Measurements from ENCODE around the gene KRTAP20-4.

The KRTAP20-4 gene

GRCh38 chr21:30620522-30620921 lies at the start of gene KRTAP20-4:
Gene KRTAP20-4, plus strand, starts transcription at chr21:30620627.
- no peak for DNase-seq

GRCh38 chr21:30577766-30578165 lies 42.7 kb upstream of the KRTAP20-4 start:
- no peak for DNase-seq

DNA sequence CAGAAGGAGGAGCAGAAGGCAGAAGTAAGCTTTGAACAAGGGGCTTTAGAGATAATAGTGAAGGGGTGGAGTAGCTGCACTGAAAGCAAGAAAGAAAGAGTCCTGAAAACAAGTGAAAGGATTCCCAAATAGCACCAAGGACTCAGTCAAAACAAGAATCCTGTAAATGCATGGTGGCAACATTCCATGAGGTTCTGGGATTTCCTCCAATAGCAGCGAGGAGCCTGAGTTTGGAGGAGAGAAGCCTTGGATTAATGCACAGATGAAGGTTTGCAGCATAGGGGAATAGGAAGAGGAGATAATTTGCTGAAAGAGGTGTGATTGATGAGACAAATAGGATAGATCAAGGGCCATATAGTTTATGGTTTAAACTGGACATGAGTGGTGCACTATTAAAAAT lies 41.1 kb upstream of the KRTAP20-4 start:
- no peak for DNase-seq

DNA sequence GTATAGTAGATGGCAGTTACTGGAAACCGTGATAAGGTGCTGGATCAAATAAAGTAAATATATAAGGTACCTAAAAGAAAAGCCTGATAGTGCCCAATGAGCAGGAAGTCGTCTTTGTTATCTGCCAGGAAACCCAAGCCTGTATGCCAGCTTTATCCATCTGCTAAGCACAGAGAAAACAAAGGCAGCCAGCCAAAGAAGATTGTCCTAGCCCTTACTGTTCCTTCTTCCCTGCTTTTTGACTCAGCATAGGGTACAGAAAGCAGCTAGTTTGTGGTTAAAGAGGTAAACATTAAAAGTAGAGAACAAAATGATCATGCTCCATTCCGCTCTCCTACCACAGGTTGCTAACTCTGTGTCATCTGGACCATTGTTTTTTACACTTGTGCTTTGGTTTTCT lies 40.3 kb upstream of the KRTAP20-4 start:
- DNase-seq = no peak

DNA sequence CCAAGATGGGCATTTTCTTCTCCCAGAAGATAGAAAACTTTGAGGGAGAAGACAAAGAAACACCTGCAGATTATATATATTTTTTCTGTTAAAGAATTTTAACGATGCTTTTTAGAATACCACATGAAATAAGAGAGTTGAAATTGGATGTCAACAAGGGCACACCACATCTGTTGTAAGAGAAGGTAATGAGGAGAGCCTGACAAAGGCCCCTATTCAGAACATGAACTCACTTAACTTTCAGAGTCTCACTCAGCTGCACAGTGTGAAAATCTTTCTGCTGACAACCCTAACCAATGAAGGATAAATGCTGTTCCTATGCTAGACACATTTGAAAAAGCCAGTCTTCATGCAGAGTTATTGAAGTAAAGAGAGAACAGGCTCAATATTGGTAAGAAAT lies 37.6 kb upstream of the KRTAP20-4 start:
- no peak for DNase-seq

DNA sequence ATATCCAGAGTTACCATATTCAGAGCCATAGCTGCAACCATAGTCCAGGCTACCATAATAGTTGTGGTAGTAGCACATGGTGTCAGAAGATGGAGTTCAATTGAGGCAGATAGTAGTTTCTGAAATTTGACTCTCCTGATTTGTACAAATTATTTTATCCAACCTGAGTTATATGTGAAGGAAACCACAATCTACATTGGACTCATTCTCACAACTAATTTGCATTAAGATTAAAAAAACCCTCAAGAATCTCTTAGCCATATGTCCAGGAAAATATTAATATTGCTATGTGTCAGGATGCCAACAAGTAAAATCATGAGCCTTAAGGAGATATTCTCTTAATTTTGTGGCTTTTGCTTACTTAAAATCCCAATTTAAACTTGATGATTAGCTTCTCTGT lies 30.1 kb upstream of the KRTAP20-4 start, which contains the start of gene KRTAP22-2:
Gene KRTAP22-2 (minus strand): TSS at position 101 of the 400 bp plus-strand sequence.
- no peak for DNase-seq

DNA sequence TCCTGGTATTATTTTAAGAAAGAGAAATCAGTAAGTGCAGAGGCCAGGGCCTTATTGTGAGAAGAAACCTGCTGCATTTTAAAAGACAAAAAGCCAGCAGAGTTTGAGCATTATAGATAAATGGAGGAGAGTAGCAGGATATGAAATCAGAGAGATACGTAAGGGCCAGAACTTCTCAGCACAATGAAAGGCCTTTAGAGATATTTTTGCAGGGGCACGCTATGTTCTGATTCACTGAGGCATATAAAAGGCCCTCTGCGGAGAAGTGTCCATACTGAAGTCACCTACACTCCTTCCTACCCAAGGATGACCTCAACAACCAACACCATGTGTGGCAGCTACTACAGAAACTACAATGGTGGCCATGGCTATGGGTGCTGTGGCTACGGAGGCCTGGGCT lies 28.3 kb upstream of the KRTAP20-4 start, which contains the start of gene KRTAP6-3:
Gene KRTAP6-3 (plus strand): TSS at position 301 of the 400 bp plus-strand sequence. CDS start 6 bp downstream, at position 307.
- no peak for DNase-seq

GRCh38 chr21:30598802-30599201 lies 21.6 kb upstream of the KRTAP20-4 start, which contains the start of gene KRTAP6-2:
Gene KRTAP6-2, minus strand, starts transcription at chr21:30598902. Its CDS starts 28 bp downstream, at chr21:30598874.
- no peak for DNase-seq

GRCh38 chr21:30600787-30601186 lies 19.6 kb upstream of the KRTAP20-4 start, which contains the start of gene KRTAP22-1:
Gene KRTAP22-1, plus strand, starts transcription at chr21:30601087.
- DNase-seq = no peak

DNA sequence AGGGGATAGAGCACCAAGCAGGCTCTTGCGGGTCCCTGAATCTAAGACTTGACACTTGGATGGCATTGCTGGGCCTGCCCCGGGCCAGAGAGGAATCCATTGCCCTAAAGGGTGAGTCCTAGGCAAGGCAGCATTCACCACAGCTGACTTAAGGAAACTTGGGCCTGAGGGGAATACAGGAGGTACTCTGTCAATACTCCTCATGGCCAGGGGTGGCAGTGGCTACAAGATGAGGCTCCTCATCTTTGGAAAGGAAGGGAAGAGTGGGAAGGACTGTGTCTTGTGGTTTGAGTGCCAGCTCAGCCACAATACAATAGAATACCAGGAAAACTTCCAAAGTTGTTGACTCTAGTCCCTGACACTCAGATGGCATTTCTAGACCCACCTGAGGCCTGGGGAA lies 14.5 kb upstream of the KRTAP20-4 start:
- no peak for DNase-seq

GRCh38 chr21:30612132-30612531 lies 8.3 kb upstream of the KRTAP20-4 start:
- no peak for DNase-seq

DNA sequence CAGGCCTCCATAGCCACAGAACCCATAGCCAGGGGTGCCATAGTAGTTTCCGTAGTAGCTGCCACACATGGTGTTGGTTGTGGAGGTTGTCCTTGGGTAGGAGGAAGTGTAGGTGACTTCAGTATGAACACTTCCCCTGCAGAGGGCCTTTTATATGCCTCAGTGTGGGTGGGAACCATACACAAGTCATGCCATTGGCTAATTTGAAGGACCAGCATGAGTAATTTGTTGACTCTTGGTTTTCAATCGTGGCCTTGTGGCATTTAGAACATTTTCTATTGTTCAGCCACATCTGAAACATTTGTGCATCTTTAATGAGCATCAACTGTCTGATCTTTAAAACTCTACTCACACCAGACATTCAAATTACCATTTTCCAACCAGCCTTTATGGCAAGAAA lies 6.6 kb upstream of the KRTAP20-4 start, which contains the start of gene KRTAP6-1:
Gene KRTAP6-1 (minus strand): TSS at position 95 of the 400 bp plus-strand sequence. CDS start 26 bp downstream, at position 69.
- DNase-seq = no peak

GRCh38 chr21:30615199-30615598 lies 5.2 kb upstream of the KRTAP20-4 start:
- DNase-seq = no peak

DNA sequence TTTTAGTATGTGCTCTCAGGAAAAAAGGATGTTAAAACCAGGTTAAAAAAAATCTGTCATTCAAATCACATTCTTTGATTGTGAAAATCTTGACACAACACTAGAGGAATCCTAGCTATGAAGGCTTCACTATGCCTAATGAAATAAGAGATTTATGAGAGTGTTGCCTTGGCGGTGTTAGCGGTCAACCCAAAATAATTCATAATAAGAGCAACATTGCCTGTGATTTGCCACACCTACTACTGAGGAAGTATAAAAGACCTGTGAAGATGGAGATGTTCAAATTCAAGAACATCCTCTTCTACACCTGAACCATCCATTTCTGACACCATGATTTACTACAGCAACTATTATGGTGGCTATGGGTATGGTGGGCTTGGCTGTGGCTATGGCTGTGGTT lies 4.3 kb upstream of the KRTAP20-4 start, which contains the start of gene KRTAP20-1:
Gene KRTAP20-1 (plus strand): TSS at position 301 of the 400 bp plus-strand sequence. CDS start 30 bp downstream, at position 331.
- DNase-seq = no peak

GRCh38 chr21:30620080-30620479 lies 347 bp upstream of the KRTAP20-4 start:
- DNase-seq = no peak

- no peak for DNase-seq
Observed at GRCh38 chr21:30623362-30623761, 2.9 kb downstream of the KRTAP20-4 start.

- DNase-seq = no peak
Observed at GRCh38 chr21:30625449-30626165, 5.2 kb downstream of the KRTAP20-4 start.

- DNase-seq = no peak
Observed at GRCh38 chr21:30628109-30628508, 7.7 kb downstream of the KRTAP20-4 start.

- DNase-seq = no peak
Observed at GRCh38 chr21:30629200-30629599, 8.8 kb downstream of the KRTAP20-4 start.

DNA sequence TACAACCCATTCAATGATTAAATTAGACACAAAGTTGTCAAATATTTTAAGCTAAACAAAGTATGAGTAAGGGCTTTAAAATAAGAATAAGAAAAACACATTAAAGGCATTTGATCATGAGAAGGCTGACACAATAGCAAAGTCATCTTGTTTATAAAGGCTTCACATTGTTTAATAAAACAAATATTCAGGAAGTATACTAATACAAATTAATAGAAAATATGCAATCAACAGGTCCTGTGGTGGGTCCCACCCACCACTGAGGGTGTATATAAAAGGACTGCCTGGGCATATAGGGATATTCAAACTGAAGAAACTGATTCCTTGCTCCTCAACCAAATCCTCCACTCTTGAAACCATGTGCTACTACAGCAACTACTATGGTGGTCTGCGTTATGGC lies 14.5 kb downstream of the KRTAP20-4 start, which contains the start of gene KRTAP20-2:
Gene KRTAP20-2 (plus strand): TSS at position 301 of the 400 bp plus-strand sequence. CDS start 58 bp downstream, at position 359.
- DNase-seq = no peak

DNA sequence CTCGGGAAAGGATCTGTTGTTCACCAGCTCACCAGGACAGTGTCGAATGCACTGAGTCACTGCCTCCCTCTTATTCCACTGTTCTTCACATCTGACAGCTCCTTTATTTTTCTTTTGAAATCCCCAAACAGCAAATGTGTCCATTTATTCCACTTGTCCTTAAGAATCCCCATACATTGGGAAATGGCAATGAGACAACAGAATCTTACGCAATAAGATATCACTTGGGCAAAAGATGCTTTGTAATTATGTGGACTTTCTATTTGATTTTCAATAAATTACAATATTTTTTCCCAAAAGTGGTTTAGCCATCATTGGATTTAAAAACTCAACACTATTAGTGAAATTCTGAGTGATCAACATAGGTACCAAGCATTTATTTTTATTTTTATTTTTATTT lies 18.3 kb downstream of the KRTAP20-4 start:
- no peak for DNase-seq

GRCh38 chr21:30642564-30642963 lies 22.1 kb downstream of the KRTAP20-4 start, which contains the start of gene KRTAP20-3:
Gene KRTAP20-3, plus strand, starts transcription at chr21:30642864.
- DNase-seq = no peak

GRCh38 chr21:30646904-30647414 lies 26.5 kb downstream of the KRTAP20-4 start:
- DNase-seq = no peak

GRCh38 chr21:30652891-30653290 lies 32.5 kb downstream of the KRTAP20-4 start:
- DNase-seq = no peak
